GM11168 (cell line): ENCODE data around the gene SPECC1.
"Not testable (repeated sequence)": the region's sequence is repeated elsewhere in the genome, so short reads cannot be mapped to it uniquely, and the experiment has no call there.

Experiments
- in situ Hi-C: fragments of 300-500 bp; cut with MboI; formaldehyde crosslinking; loops from one replicate; pipeline ENCODE4 v1.12.0; 2022; ENCODE audit warnings: low sequenced_read_pairs; ENCODE audit not compliant: unreplicated experiment

SPECC1 gene, protein sequence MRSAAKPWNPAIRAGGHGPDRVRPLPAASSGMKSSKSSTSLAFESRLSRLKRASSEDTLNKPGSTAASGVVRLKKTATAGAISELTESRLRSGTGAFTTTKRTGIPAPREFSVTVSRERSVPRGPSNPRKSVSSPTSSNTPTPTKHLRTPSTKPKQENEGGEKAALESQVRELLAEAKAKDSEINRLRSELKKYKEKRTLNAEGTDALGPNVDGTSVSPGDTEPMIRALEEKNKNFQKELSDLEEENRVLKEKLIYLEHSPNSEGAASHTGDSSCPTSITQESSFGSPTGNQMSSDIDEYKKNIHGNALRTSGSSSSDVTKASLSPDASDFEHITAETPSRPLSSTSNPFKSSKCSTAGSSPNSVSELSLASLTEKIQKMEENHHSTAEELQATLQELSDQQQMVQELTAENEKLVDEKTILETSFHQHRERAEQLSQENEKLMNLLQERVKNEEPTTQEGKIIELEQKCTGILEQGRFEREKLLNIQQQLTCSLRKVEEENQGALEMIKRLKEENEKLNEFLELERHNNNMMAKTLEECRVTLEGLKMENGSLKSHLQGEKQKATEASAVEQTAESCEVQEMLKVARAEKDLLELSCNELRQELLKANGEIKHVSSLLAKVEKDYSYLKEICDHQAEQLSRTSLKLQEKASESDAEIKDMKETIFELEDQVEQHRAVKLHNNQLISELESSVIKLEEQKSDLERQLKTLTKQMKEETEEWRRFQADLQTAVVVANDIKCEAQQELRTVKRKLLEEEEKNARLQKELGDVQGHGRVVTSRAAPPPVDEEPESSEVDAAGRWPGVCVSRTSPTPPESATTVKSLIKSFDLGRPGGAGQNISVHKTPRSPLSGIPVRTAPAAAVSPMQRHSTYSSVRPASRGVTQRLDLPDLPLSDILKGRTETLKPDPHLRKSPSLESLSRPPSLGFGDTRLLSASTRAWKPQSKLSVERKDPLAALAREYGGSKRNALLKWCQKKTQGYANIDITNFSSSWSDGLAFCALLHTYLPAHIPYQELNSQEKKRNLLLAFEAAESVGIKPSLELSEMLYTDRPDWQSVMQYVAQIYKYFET

DNA sequence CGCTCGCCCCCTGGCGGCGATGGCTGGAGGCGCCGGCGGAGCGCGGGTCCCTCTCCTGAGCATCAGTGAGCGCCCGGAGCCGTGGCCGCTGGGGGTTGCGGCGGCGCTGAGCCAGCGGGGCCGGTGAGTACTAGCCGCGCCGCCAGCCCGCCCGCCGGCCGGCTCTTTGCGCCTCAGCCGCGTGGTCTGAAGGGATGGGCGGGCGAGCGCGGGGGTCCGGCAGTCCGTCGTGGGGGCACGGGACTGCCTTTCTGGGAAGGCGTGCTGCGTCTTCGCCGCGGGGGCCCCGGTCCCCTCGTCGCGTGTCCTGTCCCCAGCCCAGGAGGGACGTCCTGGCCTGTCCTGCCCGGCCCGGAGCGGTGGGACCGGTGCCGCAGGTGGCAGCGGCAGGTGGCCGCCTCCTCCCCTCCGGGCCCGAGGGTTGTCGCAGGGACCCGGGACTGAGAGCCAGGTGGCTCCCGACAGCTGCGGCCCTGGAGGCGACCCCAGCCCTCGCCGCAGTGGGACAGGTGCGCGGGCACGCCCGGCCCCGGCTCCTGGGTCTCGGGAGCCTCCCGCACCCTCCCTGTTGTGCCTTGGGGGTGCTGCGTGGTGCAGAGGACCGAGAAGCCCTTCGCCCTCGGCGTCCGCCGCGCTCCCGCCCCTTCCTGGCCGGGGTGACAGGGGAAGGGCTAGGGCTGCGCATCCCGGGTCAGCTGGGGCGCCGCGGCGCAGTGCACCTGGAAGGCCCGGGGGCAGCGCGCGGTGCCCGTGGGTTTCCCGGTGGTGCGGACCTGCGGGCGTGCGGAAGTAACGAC is at the start of gene SPECC1:
TSS of gene SPECC1 (plus strand) at position 58 of the 797 bp plus-strand sequence. CDS start 87,293 bp downstream, outside the sequence.
- in situ Hi-C loops = no loop called here

DNA sequence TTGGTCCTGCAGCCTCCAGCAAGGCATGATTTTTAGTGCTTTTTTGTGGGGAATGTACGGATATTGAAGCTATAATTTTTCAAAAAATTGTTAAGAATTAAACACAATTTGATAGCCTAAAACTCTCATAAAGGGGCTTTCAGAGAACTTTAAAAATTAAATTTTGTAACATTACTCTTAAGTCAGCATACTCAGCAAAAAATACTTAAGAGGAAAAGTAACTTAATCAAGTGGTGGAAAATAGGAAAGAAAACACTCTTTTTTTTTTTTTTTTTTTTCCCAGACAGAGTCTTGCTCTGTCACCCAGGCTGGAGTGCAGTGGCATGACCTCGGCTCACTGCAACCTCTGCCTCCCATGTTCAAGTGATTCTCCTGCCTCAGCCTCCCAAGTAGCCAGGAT is 46.2 kb upstream of the SPECC1 start:
- in situ Hi-C loops = not testable (repeated sequence)

DNA sequence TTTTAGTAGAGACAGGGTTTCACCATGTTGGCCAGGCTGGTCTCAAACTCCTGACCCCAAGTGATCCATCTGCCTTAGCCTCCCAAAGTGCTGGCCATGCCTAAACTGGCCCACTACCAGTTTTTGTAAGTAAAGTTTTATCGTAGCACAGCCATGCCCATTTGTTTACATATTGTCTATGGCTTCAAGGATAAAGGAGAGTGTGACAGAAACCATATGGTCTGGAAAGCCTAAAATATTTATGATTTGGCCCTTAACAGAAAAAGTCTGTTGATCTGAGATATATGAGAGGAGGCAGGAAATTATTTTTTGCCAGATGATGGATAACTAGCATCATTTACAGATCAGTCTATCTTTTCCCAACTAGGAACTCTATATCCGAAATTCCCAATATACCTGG is 36.0 kb upstream of the SPECC1 start:
- in situ Hi-C loops = no loop called here

- in situ Hi-C loops = loop anchor here (25.0 kb wide), 1 partner anchor 337 kb away; no protein-coding TSS in a partner anchor
Measured at GRCh38 chr17:19975601-19976000, 33.6 kb upstream of the SPECC1 start.

DNA sequence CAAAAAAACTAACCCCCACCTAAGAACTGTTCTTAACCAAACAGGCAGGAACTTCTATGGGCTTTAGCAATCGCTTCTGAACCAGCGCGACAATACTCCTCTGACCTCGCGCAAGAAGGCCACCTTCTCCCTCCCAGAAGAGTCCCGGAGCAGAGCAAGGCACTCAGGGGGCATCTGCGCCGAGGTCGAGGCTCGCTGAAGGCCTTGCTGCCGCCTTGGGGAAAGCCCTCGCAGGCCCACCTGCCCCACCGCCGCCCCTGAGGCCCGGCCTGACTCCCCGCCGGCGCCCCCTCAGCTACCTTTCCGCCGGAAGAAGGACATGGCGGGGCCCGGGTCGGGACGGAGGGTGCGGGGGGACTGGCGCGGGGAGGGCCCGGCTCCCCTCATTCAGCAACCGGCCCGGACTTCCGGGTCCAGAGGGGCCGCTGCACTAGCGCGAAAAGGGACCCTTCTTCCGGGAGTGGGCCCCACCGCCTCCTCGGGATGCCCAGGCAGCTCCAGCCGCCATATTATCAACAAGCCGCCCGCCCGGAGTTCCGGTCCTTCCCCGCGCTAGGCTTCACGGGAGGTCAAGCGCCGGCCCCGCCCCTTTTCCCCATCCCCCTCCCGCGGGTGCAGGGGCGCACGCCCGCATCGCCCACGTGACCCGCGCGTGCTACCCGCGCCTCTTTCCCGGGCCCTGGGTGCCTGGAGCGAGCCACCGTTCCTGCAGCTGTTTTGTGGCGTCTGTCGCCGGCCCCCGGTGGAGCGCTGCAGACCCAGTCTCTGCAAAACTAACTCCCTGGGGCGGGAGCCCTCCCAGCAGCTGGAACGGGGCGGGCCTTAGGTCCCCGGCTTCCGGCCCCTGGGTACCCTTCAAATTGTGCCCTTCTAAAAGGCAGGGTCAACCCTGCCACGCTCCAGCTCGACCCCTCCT is 31.6 kb upstream of the SPECC1 start, which contains the start of gene AKAP10:
TSS of gene AKAP10 (minus strand) at position 536 of the 916 bp plus-strand sequence. CDS start at position 387, 149 bp downstream.
- in situ Hi-C loops = loop anchor here (25.0 kb wide), 1 partner anchor 335 kb away; no protein-coding TSS in a partner anchor

DNA sequence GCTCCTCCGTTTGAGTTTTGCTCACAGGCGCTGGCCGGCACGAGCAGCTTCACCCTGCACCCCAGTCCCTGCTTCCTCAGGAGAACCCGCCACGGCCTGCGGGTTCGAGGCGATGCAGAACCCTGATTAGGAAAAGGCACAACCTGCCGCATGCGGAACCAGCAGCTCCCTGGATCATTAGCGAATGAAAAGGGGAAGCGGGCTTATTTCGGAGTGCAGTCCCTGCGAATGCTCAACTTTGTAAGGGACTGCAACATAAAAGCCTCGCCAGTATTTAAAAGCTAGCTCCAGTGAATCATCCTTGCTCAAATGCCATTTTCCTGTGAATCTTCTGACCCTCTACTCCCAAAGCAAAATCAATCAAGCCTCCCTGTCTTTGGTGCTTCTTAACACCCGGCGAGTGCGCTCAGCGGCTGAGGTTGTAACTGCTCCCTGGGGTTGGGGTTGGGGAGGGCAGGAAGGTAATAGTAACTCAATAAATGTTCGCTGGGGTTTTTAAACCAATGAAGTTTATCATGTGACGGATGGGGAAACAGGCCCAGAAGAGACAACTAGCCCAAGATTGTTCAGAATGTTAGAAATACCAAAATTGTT is 30.9 kb upstream of the SPECC1 start:
- in situ Hi-C loops = loop anchor here (25.0 kb wide), 1 partner anchor 334 kb away; no protein-coding TSS in a partner anchor

DNA sequence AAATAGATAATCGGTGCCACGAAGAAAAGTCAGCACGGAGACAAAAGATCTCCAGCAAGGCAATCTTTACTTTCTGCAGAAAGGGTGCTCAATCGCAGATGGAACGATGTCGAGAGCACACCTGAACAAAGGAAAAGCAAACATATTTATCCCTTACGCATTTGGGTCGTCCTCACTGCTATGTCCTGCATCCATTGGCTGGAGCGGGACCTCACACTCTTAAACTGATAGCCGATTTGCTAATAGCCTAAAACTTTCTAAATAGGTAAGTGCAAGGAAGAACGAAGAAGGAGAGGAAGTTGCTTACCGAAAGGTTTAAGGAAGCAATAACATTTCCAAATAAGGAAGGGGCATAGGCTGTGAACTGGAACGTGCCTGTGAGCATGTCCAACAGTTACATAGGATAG is 30.4 kb upstream of the SPECC1 start:
- in situ Hi-C loops = loop anchor here (25.0 kb wide), 1 partner anchor 333 kb away; no protein-coding TSS in a partner anchor

DNA sequence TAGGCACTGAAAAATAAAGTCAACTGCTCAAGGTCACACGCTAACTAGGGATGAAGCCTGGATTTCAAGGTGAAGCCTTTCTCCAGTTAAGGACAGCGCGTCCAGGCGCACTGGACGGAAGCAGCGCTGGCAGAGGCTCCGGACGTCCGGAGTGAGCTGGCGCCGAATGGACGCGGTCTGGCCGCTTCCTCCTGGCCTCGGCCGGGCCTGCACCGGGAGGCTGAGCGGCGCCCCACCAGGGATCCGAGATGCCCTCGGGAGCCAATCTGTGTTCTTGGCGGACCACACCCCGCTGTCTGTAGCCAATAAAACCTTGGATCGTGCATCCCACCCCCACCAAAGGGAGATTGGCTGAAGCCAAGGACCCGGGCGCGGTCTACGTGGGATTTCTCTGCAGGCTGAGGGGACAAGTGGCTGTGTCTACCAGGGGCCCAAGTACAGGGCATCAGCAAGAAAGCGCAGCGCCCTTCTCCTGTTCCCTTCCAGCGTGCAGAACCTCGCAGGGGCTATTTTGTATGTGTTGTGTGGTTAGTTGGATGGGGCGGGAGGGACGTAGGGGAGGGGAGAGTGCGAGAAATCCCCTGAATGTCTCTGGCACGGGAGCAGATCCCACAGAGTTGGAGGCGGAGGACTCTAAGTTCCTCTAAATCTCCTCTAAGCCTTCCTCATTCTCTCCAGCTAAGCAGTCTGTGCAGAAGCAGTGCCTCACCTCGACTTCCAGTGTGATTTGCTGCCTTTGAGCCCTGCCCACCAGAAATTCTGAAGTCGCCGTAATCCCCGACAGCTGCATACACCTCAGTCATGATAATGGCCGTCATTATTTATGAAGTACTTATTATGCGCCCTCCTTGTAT is 29.0 kb upstream of the SPECC1 start:
- in situ Hi-C loops = loop anchor here (25.0 kb wide), 1 partner anchor 332 kb away; no protein-coding TSS in a partner anchor

- in situ Hi-C loops = loop anchor here (25.0 kb wide), 1 partner anchor 325 kb away; no protein-coding TSS in a partner anchor
Measured at GRCh38 chr17:19986941-19987861, 22.0 kb upstream of the SPECC1 start.

- in situ Hi-C loops = loop anchor here (25.0 kb wide), 1 partner anchor 324 kb away; no protein-coding TSS in a partner anchor
Measured at GRCh38 chr17:19987897-19988296, 21.3 kb upstream of the SPECC1 start.

GRCh38 chr17:19991252-19991885 is 17.8 kb upstream of the SPECC1 start:
- in situ Hi-C loops = loop anchor here (5.0 to 25.0 kb wide), 2 partner anchors 121 to 321 kb away; no protein-coding TSS in a partner anchor

GRCh38 chr17:19992803-19993713 is 16.1 kb upstream of the SPECC1 start:
- in situ Hi-C loops = loop anchor here (5.0 to 25.0 kb wide), 2 partner anchors 119 to 319 kb away; no protein-coding TSS in a partner anchor

- in situ Hi-C loops = loop anchor here (25.0 kb wide), 1 partner anchor 316 kb away; no protein-coding TSS in a partner anchor
Measured at GRCh38 chr17:19996086-19996485, 13.1 kb upstream of the SPECC1 start.

GRCh38 chr17:19996502-19996901 is 12.7 kb upstream of the SPECC1 start:
- in situ Hi-C loops = loop anchor here (25.0 kb wide), 1 partner anchor 316 kb away; no protein-coding TSS in a partner anchor
